Calu3 (cell line): ENCODE measurements around the gene ATP5F1B. TPM values are rescaled to one million over a fixed set of nuclear protein-coding genes. Genes with fewer than 3 reads are reported as not detected.

Source experiments
- BruUV-seq: library from RNA; stranded (reverse); fragments of 400-500 nt; replicated peaks from 2 replicates; lab custom pipeline; 2021; lab: Mats Ljungman, UMichigan
- CTCF ChIA-PET: fragments of 300-600 bp; sonication (Branson Sonifier 250); formaldehyde crosslinking; loops from one replicate; lab custom pipeline; 2022; ENCODE audit warnings: antibody characterized with exemption; lab: Charles Lee
- DNase-seq: peaks from one replicate; pipeline ENCODE4 v3.0.0; 2022
- H3K27ac Mint-ChIP-seq: one replicate; pipeline ENCODE4 v1.8.0; 2022; ENCODE audit warnings: mixed read lengths; ENCODE audit not compliant: unreplicated experiment
- H3K27me3 Mint-ChIP-seq: one replicate; pipeline ENCODE4 v1.8.0; 2022; ENCODE audit warnings: mixed read lengths; ENCODE audit not compliant: unreplicated experiment
- H3K36me3 Mint-ChIP-seq: one replicate; pipeline ENCODE4 v1.8.0; 2022; ENCODE audit warnings: mild to moderate bottlenecking, moderate library complexity, mixed read lengths; ENCODE audit not compliant: insufficient read depth, unreplicated experiment
- H3K4me1 Mint-ChIP-seq: one replicate; pipeline ENCODE4 v1.8.0; 2022; ENCODE audit warnings: mild to moderate bottlenecking, low read depth, mixed read lengths; ENCODE audit not compliant: unreplicated experiment
- H3K4me3 Mint-ChIP-seq: one replicate; pipeline ENCODE4 v1.8.0; 2022; ENCODE audit warnings: mild to moderate bottlenecking, low read depth, moderate library complexity, mixed read lengths; ENCODE audit not compliant: unreplicated experiment
- H3K9me3 Mint-ChIP-seq: one replicate; pipeline ENCODE4 v1.8.0; 2022; ENCODE audit warnings: low read depth, mixed read lengths; ENCODE audit not compliant: unreplicated experiment
- intact Hi-C: fragments of 100-400 bp; cut with micrococcal nuclease; formaldehyde crosslinking; loops from one replicate; pipeline ENCODE4 v1.10.0; 2022; ENCODE audit not compliant: unreplicated experiment
- total RNA-seq: library from RNA; stranded (reverse); gene quantifications from 2 replicates; pipeline ENCODE4 v1.2.3, GENCODE V29; 2022
- TF ChIP-seq, protein P1 (sequence below): fragments of 200-600 bp; IDR thresholded peaks from one replicate; pipeline ENCODE4 v1.8.0; 2022; ENCODE audit warnings: antibody characterized with exemption; ENCODE audit not compliant: unreplicated experiment

ATP5F1B gene
- total RNA-seq, 1 experiment from 2014 or later = 822 TPM

DNA sequence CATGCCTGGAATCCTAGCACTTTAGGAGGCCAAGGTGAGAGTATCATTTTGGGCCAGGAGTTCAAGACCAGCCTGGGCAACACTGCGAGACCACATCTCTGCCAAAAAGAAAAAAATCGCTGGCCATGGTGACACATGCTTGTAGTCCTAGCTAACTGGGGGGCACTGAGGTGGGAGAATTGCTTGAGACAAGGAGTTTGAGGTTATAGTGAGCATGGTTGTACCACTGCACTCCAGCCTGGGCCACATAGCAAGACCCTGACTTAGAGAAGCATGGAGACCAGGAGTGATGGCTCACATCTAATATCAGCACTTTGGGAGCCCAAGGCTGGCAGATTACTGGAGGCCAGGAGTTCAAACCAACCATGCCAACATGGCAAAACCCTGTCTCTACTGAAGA is 33.1 kb upstream of the ATP5F1B start:
- H3K4me1 Mint-ChIP-seq = peaks cover 16% of the 10 kb centered on the region
- no TSS peak for BruUV-seq
- no peak overlapping the region for H3K4me3 Mint-ChIP-seq
- no peak overlapping the region for H3K27ac Mint-ChIP-seq
- no peaks in the 10 kb centered on the region for H3K9me3 Mint-ChIP-seq
- H3K27me3 Mint-ChIP-seq = no peaks in the 10 kb centered on the region
- H3K36me3 Mint-ChIP-seq = peaks cover 89% of the 10 kb centered on the region
- TF ChIP-seq, protein P1, sequence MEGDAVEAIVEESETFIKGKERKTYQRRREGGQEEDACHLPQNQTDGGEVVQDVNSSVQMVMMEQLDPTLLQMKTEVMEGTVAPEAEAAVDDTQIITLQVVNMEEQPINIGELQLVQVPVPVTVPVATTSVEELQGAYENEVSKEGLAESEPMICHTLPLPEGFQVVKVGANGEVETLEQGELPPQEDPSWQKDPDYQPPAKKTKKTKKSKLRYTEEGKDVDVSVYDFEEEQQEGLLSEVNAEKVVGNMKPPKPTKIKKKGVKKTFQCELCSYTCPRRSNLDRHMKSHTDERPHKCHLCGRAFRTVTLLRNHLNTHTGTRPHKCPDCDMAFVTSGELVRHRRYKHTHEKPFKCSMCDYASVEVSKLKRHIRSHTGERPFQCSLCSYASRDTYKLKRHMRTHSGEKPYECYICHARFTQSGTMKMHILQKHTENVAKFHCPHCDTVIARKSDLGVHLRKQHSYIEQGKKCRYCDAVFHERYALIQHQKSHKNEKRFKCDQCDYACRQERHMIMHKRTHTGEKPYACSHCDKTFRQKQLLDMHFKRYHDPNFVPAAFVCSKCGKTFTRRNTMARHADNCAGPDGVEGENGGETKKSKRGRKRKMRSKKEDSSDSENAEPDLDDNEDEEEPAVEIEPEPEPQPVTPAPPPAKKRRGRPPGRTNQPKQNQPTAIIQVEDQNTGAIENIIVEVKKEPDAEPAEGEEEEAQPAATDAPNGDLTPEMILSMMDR = no peak
- CTCF ChIA-PET = no interaction called here
- DNase-seq = no peak
- intact Hi-C loops = loop anchor here (2.0 kb wide), 1 partner anchor 14 kb away; no protein-coding TSS in a partner anchor

DNA sequence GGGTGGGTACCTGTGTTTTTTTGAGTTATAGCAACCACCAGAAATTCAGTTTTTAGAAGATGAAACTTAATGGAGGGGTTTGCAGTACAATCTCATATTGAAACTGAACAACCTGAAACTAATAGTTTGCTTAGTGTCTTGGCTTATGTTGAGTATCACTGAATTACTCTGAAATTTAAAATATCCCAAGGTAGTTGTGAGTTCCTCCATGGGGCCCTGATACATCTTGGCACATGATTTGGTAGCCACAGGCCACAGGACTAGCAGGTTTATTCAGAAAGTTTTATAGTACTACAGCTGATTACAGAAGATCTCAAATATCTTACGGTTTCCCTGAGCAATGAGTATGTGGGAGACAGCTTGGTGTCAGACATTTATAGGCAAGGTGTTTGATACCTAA is 31.9 kb upstream of the ATP5F1B start:
- CTCF ChIA-PET = interaction anchor here (0.7 to 0.8 kb wide), 2 partner anchors 10 to 565 kb away, joined by 3 to 5 read pairs; partner anchors contain the start of gene PTGES3
- H3K4me3 Mint-ChIP-seq = no peak overlapping the region
- peaks cover 18% of the 10 kb centered on the region for H3K4me1 Mint-ChIP-seq
- intact Hi-C loops = loop anchor here (2.0 kb wide), 1 partner anchor 13 kb away; no protein-coding TSS in a partner anchor
- BruUV-seq = no TSS peak
- H3K27ac Mint-ChIP-seq = no peak overlapping the region
- peaks cover 88% of the 10 kb centered on the region for H3K36me3 Mint-ChIP-seq
- H3K9me3 Mint-ChIP-seq = no peaks in the 10 kb centered on the region
- no peak for DNase-seq
- H3K27me3 Mint-ChIP-seq = no peaks in the 10 kb centered on the region
- TF ChIP-seq, protein P1 = no peak

DNA sequence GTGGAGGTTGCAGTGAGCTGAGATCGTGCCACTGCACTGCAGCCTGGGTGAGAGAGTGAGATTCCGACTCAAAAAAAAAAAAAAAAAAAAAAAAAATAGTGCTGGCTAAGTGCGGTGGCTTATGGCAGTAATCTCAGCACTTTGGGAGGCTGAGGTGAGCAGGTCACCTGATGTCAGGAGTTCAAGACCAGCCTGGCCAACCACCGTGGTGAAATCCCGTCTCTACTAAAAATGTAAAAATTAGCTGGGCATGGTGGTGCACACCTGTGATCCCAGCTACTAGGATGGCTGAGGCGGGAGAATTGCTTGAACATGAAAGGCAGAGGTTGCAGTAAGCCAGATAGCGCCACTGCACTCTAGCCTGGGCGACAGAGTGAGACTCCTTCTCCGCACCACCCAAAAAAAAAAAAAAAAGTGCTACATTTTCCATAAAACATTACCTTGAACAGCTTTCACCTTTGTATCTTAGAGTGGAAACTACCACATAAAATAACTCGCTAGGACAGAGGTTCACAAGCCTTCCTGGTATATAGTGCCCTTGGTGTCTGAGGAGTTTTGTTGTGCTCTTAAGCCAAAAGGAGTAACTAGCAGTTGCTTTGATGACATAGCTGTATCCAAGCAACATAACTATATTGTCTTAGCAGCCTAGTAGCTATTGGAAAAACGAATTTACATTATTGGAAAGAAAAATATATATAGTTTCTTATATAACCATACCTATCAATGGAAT is 31.2 kb upstream of the ATP5F1B start:
- no peak overlapping the region for H3K27ac Mint-ChIP-seq
- BruUV-seq = no TSS peak
- H3K9me3 Mint-ChIP-seq = no peaks in the 10 kb centered on the region
- H3K4me1 Mint-ChIP-seq = peaks cover 21% of the 10 kb centered on the region
- TF ChIP-seq, protein P1 = no peak
- DNase-seq = no peak
- peaks cover 88% of the 10 kb centered on the region for H3K36me3 Mint-ChIP-seq
- no peaks in the 10 kb centered on the region for H3K27me3 Mint-ChIP-seq
- intact Hi-C loops = no loop called here
- CTCF ChIA-PET = interaction anchor here (0.7 to 0.8 kb wide), 2 partner anchors 11 to 566 kb away, joined by 3 to 5 read pairs; partner anchors contain the start of gene PTGES3
- H3K4me3 Mint-ChIP-seq = no peak overlapping the region

DNA sequence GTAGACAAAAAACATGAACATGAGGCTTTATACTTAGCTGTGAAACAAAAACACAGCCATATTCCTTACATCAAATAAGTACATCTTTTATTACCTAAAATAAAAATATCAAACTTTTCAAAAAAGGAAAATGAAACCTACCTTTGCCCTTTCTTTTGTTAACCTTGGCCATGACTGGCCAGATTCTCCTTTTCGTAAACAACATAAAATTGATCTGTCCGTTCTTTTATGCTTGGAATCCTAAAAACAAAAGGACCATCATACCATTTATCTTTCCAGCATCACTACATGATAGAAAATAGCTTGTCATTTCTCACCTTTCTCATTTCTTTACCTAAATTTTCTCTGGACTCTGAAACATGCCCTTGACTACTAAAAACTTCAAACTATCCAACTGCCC is 25.8 kb upstream of the ATP5F1B start:
- H3K9me3 Mint-ChIP-seq = no peaks in the 10 kb centered on the region
- CTCF ChIA-PET = no interaction called here
- peak overlapping the region; percentile 29 for H3K27ac Mint-ChIP-seq
- TF ChIP-seq, protein P1 = no peak
- peaks cover 30% of the 10 kb centered on the region for H3K4me1 Mint-ChIP-seq
- no peak for DNase-seq
- no TSS peak for BruUV-seq
- peaks cover 93% of the 10 kb centered on the region for H3K36me3 Mint-ChIP-seq
- intact Hi-C loops = no loop called here
- no peaks in the 10 kb centered on the region for H3K27me3 Mint-ChIP-seq
- no peak overlapping the region for H3K4me3 Mint-ChIP-seq
